Cardiac fibroblast (primary cell): ENCODE data around the gene NRDC.

ENCODE experiments used
- DNase-seq, 2 donors: peaks; one replicate each; pipeline versions ENCODE4 v3.0.0 to v3.0.0-alpha.2; 2010; ENCODE audit warnings: low read depth in 2 of 2
- H3K4me3 ChIP-seq, 2 donors: replicated peaks in 1 of 2; 1 replicate in 1 of 2; 2 replicates in 1 of 2; pipeline ENCODE4 v1.5.1; 2011; ENCODE audit warnings: low read depth in 2 of 2, low read length in 2 of 2, mild to moderate bottlenecking in 2 of 2, moderate library complexity in 1 of 2
- CTCF ChIP-seq: IDR thresholded peaks from one replicate; pipeline ENCODE4 v1.5.1; 2011; ENCODE audit warnings: low read depth, mild to moderate bottlenecking, low read length, inconsistent platforms

The NRDC gene

GRCh38 chr1:51750218-51750617, 128.3 kb downstream of the NRDC start:
- DNase-seq: peak; percentile 70 to 74
- no peak overlapping the region for H3K4me3 ChIP-seq
- no peak for TF ChIP-seq CTCF

- no peak for TF ChIP-seq CTCF
- DNase-seq: no peak
- no peak overlapping the region for H3K4me3 ChIP-seq
Measured at GRCh38 chr1:51749151-51749550, 129.4 kb downstream of the NRDC start.

GRCh38 chr1:51745304-51745570, 133.3 kb downstream of the NRDC start:
- no peak for DNase-seq

GRCh38 chr1:51744506-51745303, 133.8 kb downstream of the NRDC start:
- TF ChIP-seq CTCF: no peak
- DNase-seq: no peak
- no peak overlapping the region for H3K4me3 ChIP-seq

More at GRCh38 chr1:51745304-51745570, 133.3 kb downstream of the NRDC start:
- H3K4me3 ChIP-seq: no peak overlapping the region
- no peak for TF ChIP-seq CTCF

GRCh38 chr1:51741121-51741681, 137.3 kb downstream of the NRDC start:
- TF ChIP-seq CTCF: no peak
- no peak overlapping the region for H3K4me3 ChIP-seq
- DNase-seq: no peak

GRCh38 chr1:51740652-51741051, 137.9 kb downstream of the NRDC start:
- no peak for DNase-seq
- TF ChIP-seq CTCF: no peak

More at GRCh38 chr1:51740652-51741051, 137.9 kb downstream of the NRDC start:
- no peak overlapping the region for H3K4me3 ChIP-seq
